PFSK-1 (cell line): ENCODE measurements around the gene POLR1A.

Experiments used
- FOXP2 ChIP-seq: optimal IDR thresholded peaks from 2 replicates; pipeline ENCODE3; 2011; ENCODE audit warnings: borderline replicate concordance, control low read depth, inconsistent platforms; ENCODE audit not compliant: insufficient read depth; ENCODE audit errors: extremely low read length, extremely low read depth
- POLR2AphosphoS5 ChIP-seq: IDR thresholded peaks from 2 replicates; pipeline ENCODE4 v1.6.1; 2012; ENCODE audit warnings: low read depth, mild to moderate bottlenecking, control low read depth, low read length, moderate library complexity
- SIN3A ChIP-seq: IDR thresholded peaks from 2 replicates; pipeline ENCODE4 v1.6.1; 2012; ENCODE audit warnings: mild to moderate bottlenecking, low read length, moderate library complexity, borderline replicate concordance; ENCODE audit not compliant: insufficient read depth
- TAF1 ChIP-seq: IDR thresholded peaks from 2 replicates; pipeline ENCODE4 v1.6.1; 2012; ENCODE audit warnings: low read length, control low read depth, borderline replicate concordance; ENCODE audit not compliant: insufficient read depth
- TF ChIP-seq, protein P1 (sequence below), 2 experiments: IDR thresholded peaks; 2 replicates each; pipeline versions ENCODE4 v1.6.1 to v1.8.0; 2011 to 2012; ENCODE audit warnings: low read depth in 2 of 2, low read length in 2 of 2, control low read depth in 1 of 2, inconsistent platforms in 1 of 2, mild to moderate bottlenecking in 1 of 2, moderate library complexity in 1 of 2; ENCODE audit not compliant: insufficient read depth in 1 of 2

The POLR1A gene

DNA sequence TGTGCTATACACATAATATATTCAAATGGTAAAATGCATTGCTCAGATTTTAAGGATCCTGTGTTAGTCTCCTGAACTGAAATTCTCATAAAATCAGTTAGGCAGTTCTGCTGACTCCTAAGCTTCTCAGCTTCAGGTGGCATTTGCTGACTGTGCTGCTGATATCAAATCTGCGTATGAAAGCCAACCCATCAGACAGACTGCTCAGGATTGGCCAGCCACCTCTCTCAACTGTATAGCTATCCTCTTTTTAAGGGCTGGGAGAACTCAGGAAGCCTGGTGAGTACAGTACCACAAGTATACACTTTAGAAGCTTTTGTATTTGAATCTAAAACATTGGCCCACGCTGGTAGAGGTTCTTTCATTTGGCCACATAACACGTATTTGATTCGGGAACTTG, 29.0 kb upstream of the POLR1A start:
- TF ChIP-seq TAF1 (no peak), POLR2AphosphoS5 (no peak), FOXP2 (no peak), SIN3A (no peak)

- no peak for TF ChIP-seq TAF1
- no peak for TF ChIP-seq FOXP2
- TF ChIP-seq, protein P1, sequence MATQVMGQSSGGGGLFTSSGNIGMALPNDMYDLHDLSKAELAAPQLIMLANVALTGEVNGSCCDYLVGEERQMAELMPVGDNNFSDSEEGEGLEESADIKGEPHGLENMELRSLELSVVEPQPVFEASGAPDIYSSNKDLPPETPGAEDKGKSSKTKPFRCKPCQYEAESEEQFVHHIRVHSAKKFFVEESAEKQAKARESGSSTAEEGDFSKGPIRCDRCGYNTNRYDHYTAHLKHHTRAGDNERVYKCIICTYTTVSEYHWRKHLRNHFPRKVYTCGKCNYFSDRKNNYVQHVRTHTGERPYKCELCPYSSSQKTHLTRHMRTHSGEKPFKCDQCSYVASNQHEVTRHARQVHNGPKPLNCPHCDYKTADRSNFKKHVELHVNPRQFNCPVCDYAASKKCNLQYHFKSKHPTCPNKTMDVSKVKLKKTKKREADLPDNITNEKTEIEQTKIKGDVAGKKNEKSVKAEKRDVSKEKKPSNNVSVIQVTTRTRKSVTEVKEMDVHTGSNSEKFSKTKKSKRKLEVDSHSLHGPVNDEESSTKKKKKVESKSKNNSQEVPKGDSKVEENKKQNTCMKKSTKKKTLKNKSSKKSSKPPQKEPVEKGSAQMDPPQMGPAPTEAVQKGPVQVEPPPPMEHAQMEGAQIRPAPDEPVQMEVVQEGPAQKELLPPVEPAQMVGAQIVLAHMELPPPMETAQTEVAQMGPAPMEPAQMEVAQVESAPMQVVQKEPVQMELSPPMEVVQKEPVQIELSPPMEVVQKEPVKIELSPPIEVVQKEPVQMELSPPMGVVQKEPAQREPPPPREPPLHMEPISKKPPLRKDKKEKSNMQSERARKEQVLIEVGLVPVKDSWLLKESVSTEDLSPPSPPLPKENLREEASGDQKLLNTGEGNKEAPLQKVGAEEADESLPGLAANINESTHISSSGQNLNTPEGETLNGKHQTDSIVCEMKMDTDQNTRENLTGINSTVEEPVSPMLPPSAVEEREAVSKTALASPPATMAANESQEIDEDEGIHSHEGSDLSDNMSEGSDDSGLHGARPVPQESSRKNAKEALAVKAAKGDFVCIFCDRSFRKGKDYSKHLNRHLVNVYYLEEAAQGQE (IDR thresholded peaks at IDR 0.05; ENCODE audit: insufficient read depth in 1 of 2, low read depth in 2 of 2, low read length in 2 of 2): no peak
- no peak for TF ChIP-seq POLR2AphosphoS5
- TF ChIP-seq SIN3A: no peak
These were observed 19.0 kb upstream of the POLR1A start for GRCh38 chr2:86124683-86125082.

DNA sequence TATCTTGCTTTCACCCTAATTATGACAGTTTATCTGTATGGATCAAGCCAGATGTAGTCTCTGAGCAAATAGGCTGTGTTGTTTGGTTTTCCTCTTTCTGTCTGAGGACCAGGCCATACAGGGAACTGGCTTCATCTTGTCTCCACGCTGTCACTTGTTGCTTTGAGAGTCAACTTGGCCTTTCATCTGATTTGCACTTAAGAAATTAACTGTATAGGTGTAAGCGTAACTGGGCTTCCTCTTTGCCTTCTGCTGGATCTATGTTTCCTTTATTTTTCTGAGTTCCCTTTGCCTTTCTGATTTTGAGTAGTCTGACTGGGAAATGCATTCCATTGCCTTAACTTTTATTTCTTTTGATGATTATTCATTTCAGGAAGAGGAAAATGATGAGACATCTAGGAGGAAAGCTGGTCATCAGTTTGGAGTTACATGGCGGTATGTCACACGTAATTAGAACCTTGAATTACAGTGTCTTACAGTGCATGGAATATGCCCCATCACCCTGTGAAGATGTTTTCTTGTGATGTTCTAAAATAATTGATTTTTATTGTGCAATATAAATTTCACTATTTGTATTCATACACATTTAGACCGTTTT, 17.7 kb upstream of the POLR1A start:
- TF ChIP-seq, protein P1 (IDR thresholded peaks at IDR 0.05; ENCODE audit: insufficient read depth in 1 of 2, low read depth in 2 of 2, low read length in 2 of 2): no peak
- no peak for TF ChIP-seq POLR2AphosphoS5
- no peak for TF ChIP-seq TAF1
- no peak for TF ChIP-seq FOXP2
- no peak for TF ChIP-seq SIN3A

DNA sequence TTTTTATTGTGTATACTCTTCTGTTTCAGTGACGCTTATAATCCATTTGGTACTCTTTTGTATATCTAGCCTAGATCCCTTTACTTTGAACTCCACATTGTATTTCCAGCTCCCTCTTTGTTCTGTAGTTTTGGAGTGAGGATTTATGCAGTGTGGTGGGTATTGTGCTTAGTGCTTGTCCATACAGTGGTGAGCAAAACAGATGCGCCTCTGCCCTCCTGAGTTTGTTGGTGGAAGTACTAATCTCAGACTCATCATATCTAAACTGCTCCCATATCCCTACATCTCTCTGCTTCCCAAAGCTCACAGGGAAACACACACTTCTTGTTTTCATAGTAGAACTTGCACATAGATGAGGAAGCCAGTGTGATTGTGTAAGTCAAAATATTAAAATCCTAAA, 12.4 kb upstream of the POLR1A start:
- TF ChIP-seq FOXP2 (no peak), TAF1 (no peak), POLR2AphosphoS5 (no peak), SIN3A (no peak)
- TF ChIP-seq, protein P1 (IDR thresholded peaks at IDR 0.05; ENCODE audit: insufficient read depth in 1 of 2, low read depth in 2 of 2, low read length in 2 of 2): no peak

GRCh38 chr2:86107031-86107430, 1.3 kb upstream of the POLR1A start:
- no peak for TF ChIP-seq POLR2AphosphoS5
- TF ChIP-seq TAF1: no peak
- TF ChIP-seq, protein P1 (IDR thresholded peaks at IDR 0.05; ENCODE audit: insufficient read depth in 1 of 2, low read depth in 2 of 2, low read length in 2 of 2): no peak
- TF ChIP-seq SIN3A: no peak
- TF ChIP-seq FOXP2: no peak
